GM04504 (cell line): ENCODE data around the gene CACNA1F.

Experiments used
- DNase-seq: peaks from one replicate; pipeline ENCODE4 v3.0.0-alpha.2; 2012; ENCODE audit warnings: low read depth

The CACNA1F gene

GRCh38 chrX:49233176-49233575 is at the start of gene CACNA1F:
Gene CACNA1F, minus strand, starts transcription at chrX:49233340. Its CDS starts 31 bp downstream, at chrX:49233309.
- DNase-seq, result no peak

GRCh38 chrX:49282647-49283011 is 49.5 kb upstream of the CACNA1F start:
- DNase-seq, result no peak

- DNase-seq, result no peak
Measured at GRCh38 chrX:49278081-49278480, 44.9 kb upstream of the CACNA1F start.

- no peak for DNase-seq
Measured at GRCh38 chrX:49277535-49277830, 44.3 kb upstream of the CACNA1F start.

- no peak for DNase-seq
Measured at GRCh38 chrX:49276671-49277534, 43.8 kb upstream of the CACNA1F start.

- DNase-seq, result no peak
Measured at GRCh38 chrX:49276207-49276606, 43.1 kb upstream of the CACNA1F start.

GRCh38 chrX:49273181-49273727 is 40.1 kb upstream of the CACNA1F start:
- DNase-seq, result no peak

- DNase-seq, result no peak
Measured at GRCh38 chrX:49272421-49272820, 39.3 kb upstream of the CACNA1F start.

GRCh38 chrX:49271341-49271740 is 38.2 kb upstream of the CACNA1F start:
- DNase-seq, result no peak

- no peak for DNase-seq
Measured at GRCh38 chrX:49270249-49270921, 37.2 kb upstream of the CACNA1F start.

- DNase-seq, result no peak
Measured at GRCh38 chrX:49269767-49270248, 36.7 kb upstream of the CACNA1F start, which contains the start of gene PPP1R3F. Gene PPP1R3F, plus strand, starts transcription at chrX:49269793. Its CDS starts 77 bp downstream, at chrX:49269870.

GRCh38 chrX:49269010-49269766 is 36.0 kb upstream of the CACNA1F start:
- DNase-seq, result peak; percentile 91

- no peak for DNase-seq
Measured at GRCh38 chrX:49268702-49269009, 35.5 kb upstream of the CACNA1F start.

- no peak for DNase-seq
Measured at GRCh38 chrX:49266523-49267445, 33.6 kb upstream of the CACNA1F start.

- no peak for DNase-seq
Measured at GRCh38 chrX:49264460-49264859, 31.3 kb upstream of the CACNA1F start, which contains the start of gene FOXP3. Gene FOXP3, minus strand, starts transcription at chrX:49264710. Its CDS starts 6,205 bp downstream, at chrX:49258505.

GRCh38 chrX:49263631-49264030 is 30.5 kb upstream of the CACNA1F start:
- no peak for DNase-seq

GRCh38 chrX:49262603-49263002 is 29.5 kb upstream of the CACNA1F start:
- DNase-seq, result no peak

- no peak for DNase-seq
Measured at GRCh38 chrX:49260221-49260985, 27.3 kb upstream of the CACNA1F start.

GRCh38 chrX:49258749-49259124 is 25.6 kb upstream of the CACNA1F start:
- no peak for DNase-seq
